GM10266 (cell line): ENCODE data around the gene AADAT.

Source experiments
- DNase-seq: peaks from one replicate; pipeline ENCODE4 v3.0.0; 2012; ENCODE audit errors: extremely low spot score
- TF ChIP-seq, protein P1 (sequence below): IDR thresholded peaks from 2 replicates; pipeline ENCODE4 v1.5.1; 2012; ENCODE audit warnings: mild to moderate bottlenecking, low read depth; ENCODE audit not compliant: control insufficient read depth, insufficient read depth; ENCODE audit errors: missing control alignments

Gene AADAT

DNA sequence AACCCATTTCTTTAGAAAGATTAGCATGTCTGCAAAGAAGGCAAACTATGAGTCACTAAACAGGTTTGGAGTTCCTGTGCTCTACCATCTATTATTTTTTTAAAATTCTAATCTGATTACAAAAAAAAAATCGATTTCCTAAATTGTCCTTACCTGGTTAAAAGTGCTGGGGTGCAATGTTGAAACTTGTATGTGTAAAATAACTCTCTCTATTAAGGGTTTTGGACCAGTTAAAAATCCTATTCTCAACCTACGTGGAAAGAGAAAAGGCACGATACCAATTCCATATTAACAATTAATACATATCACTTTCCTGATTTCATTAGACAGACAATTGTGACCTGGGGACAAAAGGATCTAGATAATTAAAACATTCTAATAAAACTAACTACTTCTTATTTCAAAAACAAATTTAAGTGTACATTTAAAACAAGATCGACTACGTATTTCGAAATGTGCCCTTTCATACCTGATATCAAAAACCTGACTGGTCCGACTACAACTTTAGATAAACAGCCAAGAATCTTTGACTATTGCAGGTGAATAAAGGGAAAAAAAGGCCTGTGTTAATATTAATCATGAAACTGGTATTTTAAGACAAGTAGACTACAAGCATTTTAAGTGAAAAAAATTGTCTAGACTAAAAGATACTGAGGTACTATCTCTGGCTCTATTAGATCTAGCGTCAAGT is 21.2 kb downstream of the AADAT start:
- TF ChIP-seq, protein P1, sequence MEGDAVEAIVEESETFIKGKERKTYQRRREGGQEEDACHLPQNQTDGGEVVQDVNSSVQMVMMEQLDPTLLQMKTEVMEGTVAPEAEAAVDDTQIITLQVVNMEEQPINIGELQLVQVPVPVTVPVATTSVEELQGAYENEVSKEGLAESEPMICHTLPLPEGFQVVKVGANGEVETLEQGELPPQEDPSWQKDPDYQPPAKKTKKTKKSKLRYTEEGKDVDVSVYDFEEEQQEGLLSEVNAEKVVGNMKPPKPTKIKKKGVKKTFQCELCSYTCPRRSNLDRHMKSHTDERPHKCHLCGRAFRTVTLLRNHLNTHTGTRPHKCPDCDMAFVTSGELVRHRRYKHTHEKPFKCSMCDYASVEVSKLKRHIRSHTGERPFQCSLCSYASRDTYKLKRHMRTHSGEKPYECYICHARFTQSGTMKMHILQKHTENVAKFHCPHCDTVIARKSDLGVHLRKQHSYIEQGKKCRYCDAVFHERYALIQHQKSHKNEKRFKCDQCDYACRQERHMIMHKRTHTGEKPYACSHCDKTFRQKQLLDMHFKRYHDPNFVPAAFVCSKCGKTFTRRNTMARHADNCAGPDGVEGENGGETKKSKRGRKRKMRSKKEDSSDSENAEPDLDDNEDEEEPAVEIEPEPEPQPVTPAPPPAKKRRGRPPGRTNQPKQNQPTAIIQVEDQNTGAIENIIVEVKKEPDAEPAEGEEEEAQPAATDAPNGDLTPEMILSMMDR, result no peak
- no peak for DNase-seq

DNA sequence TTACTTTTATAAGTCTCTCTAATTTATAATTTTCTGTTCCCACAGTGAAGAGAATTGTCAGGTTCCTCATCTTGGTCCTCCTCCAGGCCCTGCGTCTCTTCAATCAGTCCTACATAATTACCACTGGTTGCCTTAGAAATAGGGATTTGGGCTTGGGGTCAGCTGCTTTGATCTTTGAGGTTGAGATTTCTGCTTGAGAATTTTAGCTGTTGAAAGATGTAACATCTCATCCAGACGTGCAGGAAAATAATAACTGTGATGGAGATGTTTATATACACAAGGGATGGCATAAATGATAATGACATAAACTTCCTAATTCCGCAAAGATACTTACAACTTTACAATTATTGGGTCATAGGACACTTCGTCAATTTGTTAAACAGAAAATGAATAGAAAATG is 30.3 kb downstream of the AADAT start:
- no peak for DNase-seq
- TF ChIP-seq, protein P1, result no peak

DNA sequence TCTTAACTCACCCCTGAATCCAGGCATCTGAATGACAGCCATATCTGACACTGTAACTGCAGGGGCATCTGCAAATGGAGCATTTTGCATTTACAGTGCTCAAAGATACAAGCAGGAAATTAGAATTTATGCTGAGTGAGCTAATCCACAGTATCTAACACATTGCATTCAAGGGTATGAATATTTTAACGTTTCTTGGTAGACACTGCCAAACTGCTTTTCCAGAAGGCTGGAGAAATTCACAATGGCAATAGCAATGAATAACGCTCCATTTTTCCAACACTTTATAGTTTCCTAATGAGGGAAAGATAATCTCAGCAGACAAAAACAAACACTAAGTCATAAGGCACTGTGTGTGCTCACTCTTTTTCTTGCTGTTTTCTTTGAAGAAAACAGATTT is 30.9 kb downstream of the AADAT start:
- DNase-seq, result no peak
- TF ChIP-seq, protein P1, result no peak

DNA sequence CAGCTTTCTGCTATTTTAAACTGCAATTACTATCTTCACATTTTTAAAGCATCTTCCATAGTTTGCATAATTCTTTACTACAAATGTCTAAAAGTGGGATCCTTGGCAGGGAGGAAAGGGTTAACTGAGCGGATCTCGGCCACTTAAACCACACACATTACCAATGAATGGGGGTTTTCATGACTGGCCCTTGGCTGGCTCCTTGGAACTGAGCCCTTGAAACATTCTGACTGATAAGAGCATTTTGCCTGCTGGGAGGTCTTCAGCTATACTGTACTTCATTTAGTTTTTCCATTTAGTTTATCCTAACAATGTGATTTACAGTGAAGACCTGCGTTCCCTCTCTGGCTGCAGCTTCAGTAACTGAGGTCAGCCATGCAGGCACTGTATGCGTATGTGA is 31.9 kb downstream of the AADAT start:
- TF ChIP-seq, protein P1, result no peak
- DNase-seq, result no peak

DNA sequence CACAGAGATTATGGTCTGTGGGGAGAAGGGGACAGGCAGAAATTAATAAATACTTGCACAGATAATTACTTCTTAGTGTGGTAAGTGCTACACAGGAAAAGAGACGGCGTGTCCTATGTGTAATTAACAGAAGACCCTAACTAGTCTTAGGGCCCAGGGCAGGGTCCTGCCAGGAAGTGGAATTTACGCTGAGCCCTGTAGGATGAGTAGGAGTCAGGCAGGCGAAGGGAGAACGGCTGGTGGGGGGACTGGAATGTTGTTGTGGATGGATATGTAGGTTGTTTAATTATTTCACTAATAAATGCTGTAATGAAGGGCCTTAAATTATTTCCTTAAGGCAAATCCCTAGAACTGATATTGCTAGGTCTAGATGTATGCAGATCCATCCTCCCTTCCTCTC is 36.8 kb downstream of the AADAT start:
- TF ChIP-seq, protein P1, result no peak
- DNase-seq, result no peak

DNA sequence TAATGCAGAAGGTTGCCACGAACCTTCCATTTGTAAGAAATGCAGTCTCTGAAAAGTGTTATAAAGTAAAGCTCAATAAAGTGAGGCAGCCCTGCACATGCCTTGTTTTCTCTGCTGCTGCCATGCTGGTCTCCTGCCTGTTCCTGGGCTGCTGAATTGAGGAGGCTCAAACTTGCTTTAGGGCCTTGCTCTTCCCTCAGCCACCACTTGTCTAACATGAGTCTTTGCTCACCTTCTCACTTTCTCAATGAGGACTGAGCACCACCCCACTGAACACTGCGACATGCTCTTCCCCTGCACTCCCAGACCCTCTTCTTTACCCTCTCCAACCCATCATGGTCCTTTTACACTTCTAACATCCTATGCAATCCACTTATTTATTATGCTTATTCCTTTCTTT is 38.4 kb downstream of the AADAT start:
- no peak for DNase-seq
- TF ChIP-seq, protein P1, result no peak

DNA sequence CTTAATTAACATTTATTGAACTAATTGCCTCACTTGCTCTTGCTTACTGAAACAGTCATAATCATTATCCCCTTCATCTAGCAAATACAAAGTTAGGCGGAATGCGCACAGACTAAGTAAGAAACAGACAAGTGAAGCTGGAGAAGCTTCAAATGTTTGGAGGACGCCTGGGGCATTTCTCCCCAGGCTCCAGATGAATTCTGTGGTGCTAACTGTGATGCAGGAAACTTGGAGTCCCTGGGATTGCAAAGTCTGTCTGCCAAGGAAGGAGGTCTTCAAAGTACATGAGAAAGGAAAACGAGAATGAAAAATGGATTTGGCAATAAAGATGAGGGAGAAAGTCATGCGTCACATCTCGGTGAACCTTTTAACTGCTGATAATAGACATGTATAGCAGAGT is 40.0 kb downstream of the AADAT start:
- DNase-seq, result no peak
- TF ChIP-seq, protein P1, result no peak
